T-helper 17 cell (primary cell): ENCODE results near the gene TRPM6. TPM values are rescaled to one million over a fixed set of nuclear protein-coding genes. Genes with fewer than 3 reads are reported as not detected.

Source experiments
- ATAC-seq: fragments of 150-1000 bp; cut with Tn5 transposase; 2 replicates; pipeline ENCODE4 v1.10.0; 2021; ENCODE audit warnings: mild to moderate bottlenecking, moderate library complexity
- DNase-seq, 3 donors: peaks; one replicate each; pipeline versions ENCODE4 v3.0.0 to v3.0.0-alpha.2; 2020 to 2021
- H3K9me3 ChIP-seq: one replicate; pipeline ENCODE4 v1.7.0; 2013; ENCODE audit warnings: low read length, mild to moderate bottlenecking; ENCODE audit not compliant: control insufficient read depth, poor library complexity, severe bottlenecking
- H3K27ac Mint-ChIP-seq: one replicate; pipeline ENCODE4 v1.8.0; 2022; ENCODE audit warnings: mild to moderate bottlenecking, moderate library complexity, mixed read lengths
- H3K27me3 Mint-ChIP-seq: one replicate; pipeline ENCODE4 v1.8.0; 2022; ENCODE audit warnings: mixed read lengths
- H3K36me3 Mint-ChIP-seq: one replicate; pipeline ENCODE4 v1.8.0; 2022; ENCODE audit warnings: low read depth, mixed read lengths
- H3K4me1 Mint-ChIP-seq: one replicate; pipeline ENCODE4 v1.8.0; 2022; ENCODE audit warnings: mild to moderate bottlenecking, mixed read lengths
- H3K4me3 Mint-ChIP-seq: one replicate; pipeline ENCODE4 v1.8.0; 2022; ENCODE audit warnings: mild to moderate bottlenecking, moderate library complexity, mixed read lengths
- total RNA-seq, 4 donors: library from RNA in 2 of 4; stranded (reverse) in 2 of 4; gene quantifications; one replicate each; pipeline ENCODE4 v1.2.3 and lab custom pipeline; 2022 to 2026

Gene TRPM6
- total RNA-seq, 2 donors from 2014 or later: 0.10 to 0.26 TPM

GRCh38 chr9:74848153-74848525 is 39.6 kb downstream of the TRPM6 start:
- Mint-ChIP-seq H3K4me3 (no peak overlapping the region), H3K27me3 (peaks cover 10% of the 10 kb centered on the region), H3K27ac (no peak overlapping the region), H3K4me1 (no peaks in the 10 kb centered on the region), H3K36me3 (no peaks in the 10 kb centered on the region)
- no peak for ATAC-seq
- H3K9me3 ChIP-seq: no peaks in the 10 kb centered on the region
- no peak for DNase-seq

- H3K9me3 ChIP-seq: no peaks in the 10 kb centered on the region
- no peak for DNase-seq
- ATAC-seq: no peak
- Mint-ChIP-seq H3K27me3 (peaks cover 10% of the 10 kb centered on the region), H3K36me3 (no peaks in the 10 kb centered on the region), H3K4me1 (no peaks in the 10 kb centered on the region), H3K4me3 (no peak overlapping the region), H3K27ac (no peak overlapping the region)
These were observed 40.1 kb downstream of the TRPM6 start for GRCh38 chr9:74847478-74848152.

- no peak overlapping the region for H3K27ac Mint-ChIP-seq
- H3K9me3 ChIP-seq: no peaks in the 10 kb centered on the region
- peaks cover 10% of the 10 kb centered on the region for H3K27me3 Mint-ChIP-seq
- ATAC-seq (no peak), DNase-seq (no peak)
- no peak overlapping the region for H3K4me3 Mint-ChIP-seq
- H3K36me3 Mint-ChIP-seq: no peaks in the 10 kb centered on the region
- no peaks in the 10 kb centered on the region for H3K4me1 Mint-ChIP-seq
These were observed 41.0 kb downstream of the TRPM6 start for GRCh38 chr9:74846766-74847165.

GRCh38 chr9:74838351-74838750 is 49.4 kb downstream of the TRPM6 start:
- H3K4me1 Mint-ChIP-seq: peaks cover 2% of the 10 kb centered on the region
- ATAC-seq: no peak
- no peaks in the 10 kb centered on the region for H3K9me3 ChIP-seq

GRCh38 chr9:74824654-74825053 is 63.1 kb downstream of the TRPM6 start:
- no peaks in the 10 kb centered on the region for H3K4me1 Mint-ChIP-seq
- peaks cover 2% of the 10 kb centered on the region for H3K36me3 Mint-ChIP-seq
- no peak overlapping the region for H3K27ac Mint-ChIP-seq
- no peaks in the 10 kb centered on the region for H3K9me3 ChIP-seq
- DNase-seq: no peak
- no peak for ATAC-seq
- peaks cover 36% of the 10 kb centered on the region for H3K27me3 Mint-ChIP-seq
- no peak overlapping the region for H3K4me3 Mint-ChIP-seq

More at GRCh38 chr9:74838351-74838750, 49.4 kb downstream of the TRPM6 start:
- Mint-ChIP-seq H3K27ac (no peak overlapping the region), H3K27me3 (peaks cover 24% of the 10 kb centered on the region), H3K4me3 (no peak overlapping the region), H3K36me3 (peaks cover 2% of the 10 kb centered on the region)
- no peak for DNase-seq

- H3K9me3 ChIP-seq: no peaks in the 10 kb centered on the region
- H3K27me3 Mint-ChIP-seq: peaks cover 32% of the 10 kb centered on the region
- no peak overlapping the region for H3K4me3 Mint-ChIP-seq
- H3K4me1 Mint-ChIP-seq: peaks cover 2% of the 10 kb centered on the region
- H3K27ac Mint-ChIP-seq: no peak overlapping the region
- DNase-seq (no peak), ATAC-seq (no peak)
- no peaks in the 10 kb centered on the region for H3K36me3 Mint-ChIP-seq
These were observed 66.1 kb downstream of the TRPM6 start for GRCh38 chr9:74821636-74822035.

- Mint-ChIP-seq H3K27me3 (peaks cover 37% of the 10 kb centered on the region), H3K36me3 (no peaks in the 10 kb centered on the region), H3K4me3 (no peak overlapping the region), H3K4me1 (peaks cover 4% of the 10 kb centered on the region), H3K27ac (no peak overlapping the region)
- ATAC-seq (no peak), DNase-seq (no peak)
- H3K9me3 ChIP-seq: no peaks in the 10 kb centered on the region
These were observed 69.9 kb downstream of the TRPM6 start for GRCh38 chr9:74817816-74818215.

- no peak for DNase-seq
- no peaks in the 10 kb centered on the region for H3K9me3 ChIP-seq
- H3K4me3 Mint-ChIP-seq: no peak overlapping the region
- H3K36me3 Mint-ChIP-seq: no peaks in the 10 kb centered on the region
- H3K27me3 Mint-ChIP-seq: peaks cover 38% of the 10 kb centered on the region
- ATAC-seq: no peak
- peaks cover 4% of the 10 kb centered on the region for H3K4me1 Mint-ChIP-seq
- H3K27ac Mint-ChIP-seq: no peak overlapping the region
These were observed 70.4 kb downstream of the TRPM6 start for GRCh38 chr9:74817281-74817810.

- no peak overlapping the region for H3K4me3 Mint-ChIP-seq
- H3K27ac Mint-ChIP-seq: no peak overlapping the region
- H3K4me1 Mint-ChIP-seq: peaks cover 2% of the 10 kb centered on the region
- H3K27me3 Mint-ChIP-seq: peaks cover 42% of the 10 kb centered on the region
- no peaks in the 10 kb centered on the region for H3K36me3 Mint-ChIP-seq
- H3K9me3 ChIP-seq: no peaks in the 10 kb centered on the region
- ATAC-seq: no peak
- no peak for DNase-seq
These were observed 77.5 kb downstream of the TRPM6 start for GRCh38 chr9:74810200-74810599.

- DNase-seq (no peak), ATAC-seq (no peak)
- Mint-ChIP-seq H3K27me3 (peaks cover 48% of the 10 kb centered on the region), H3K36me3 (no peaks in the 10 kb centered on the region), H3K4me3 (no peak overlapping the region), H3K27ac (no peak overlapping the region), H3K4me1 (no peaks in the 10 kb centered on the region)
- H3K9me3 ChIP-seq: no peaks in the 10 kb centered on the region
These were observed 83.7 kb downstream of the TRPM6 start for GRCh38 chr9:74804018-74804385.

GRCh38 chr9:74803376-74804017 is 84.2 kb downstream of the TRPM6 start:
- no peaks in the 10 kb centered on the region for H3K4me1 Mint-ChIP-seq
- H3K4me3 Mint-ChIP-seq: no peak overlapping the region
- no peaks in the 10 kb centered on the region for H3K36me3 Mint-ChIP-seq
- ATAC-seq (no peak), DNase-seq (no peak)
- peaks cover 51% of the 10 kb centered on the region for H3K27me3 Mint-ChIP-seq
- H3K27ac Mint-ChIP-seq: no peak overlapping the region
- no peaks in the 10 kb centered on the region for H3K9me3 ChIP-seq

- no peak overlapping the region for H3K4me3 Mint-ChIP-seq
- DNase-seq (no peak), ATAC-seq (no peak)
- peaks cover 2% of the 10 kb centered on the region for H3K4me1 Mint-ChIP-seq
- H3K27ac Mint-ChIP-seq: no peak overlapping the region
- H3K9me3 ChIP-seq: no peaks in the 10 kb centered on the region
- no peaks in the 10 kb centered on the region for H3K36me3 Mint-ChIP-seq
- peaks cover 41% of the 10 kb centered on the region for H3K27me3 Mint-ChIP-seq
These were observed 87.5 kb downstream of the TRPM6 start for GRCh38 chr9:74800226-74800625.

- ATAC-seq (no peak), DNase-seq (no peak)
- Mint-ChIP-seq H3K27me3 (peaks cover 33% of the 10 kb centered on the region), H3K27ac (no peak overlapping the region), H3K4me1 (peaks cover 2% of the 10 kb centered on the region), H3K36me3 (no peaks in the 10 kb centered on the region), H3K4me3 (no peak overlapping the region)
- no peaks in the 10 kb centered on the region for H3K9me3 ChIP-seq
These were observed 91.9 kb downstream of the TRPM6 start for GRCh38 chr9:74795803-74796202.

GRCh38 chr9:74795081-74795480 is 92.6 kb downstream of the TRPM6 start:
- no peak overlapping the region for H3K4me3 Mint-ChIP-seq
- H3K27ac Mint-ChIP-seq: no peak overlapping the region
- ATAC-seq (no peak), DNase-seq (no peak)
- H3K36me3 Mint-ChIP-seq: no peaks in the 10 kb centered on the region
- no peaks in the 10 kb centered on the region for H3K9me3 ChIP-seq
- H3K4me1 Mint-ChIP-seq: peaks cover 2% of the 10 kb centered on the region
- H3K27me3 Mint-ChIP-seq: peaks cover 33% of the 10 kb centered on the region
